ENCODE results near the gene LGALS8. TPM values are rescaled to one million over a fixed set of nuclear protein-coding genes. Genes with fewer than 3 reads are reported as not detected.

LGALS8 gene
- total RNA-seq, 1 experiment from 2014 or later = 47.9 TPM

- POLR2A ChIA-PET (ENCODE audit: unreplicated experiment) = interaction anchor here (0.5 kb wide), 1 partner anchor 28 kb away, joined by 13 read pairs; no protein-coding TSS in a partner anchor
- no peak overlapping the region for H3K4me3 ChIP-seq (ENCODE audit: low read length)
- CTCF ChIA-PET = no interaction called here
- no peaks in the 10 kb centered on the region for H3F3A ChIP-seq (ENCODE audit: low read length, unreplicated experiment)
- no peaks in the 10 kb centered on the region for H3K27me3 ChIP-seq (ENCODE audit: low read length)
- DNase-seq = no peak
- no peak for ATAC-seq
- no peaks in the 10 kb centered on the region for H3K9me2 ChIP-seq (replicated peaks; ENCODE audit: low read length)
- TF ChIP-seq CTCF (conservative IDR thresholded peaks at IDR 0.05; ENCODE audit: low read depth, low read length) (no peak), EZH2phosphoT487 (IDR thresholded peaks at IDR 0.05; ENCODE audit: borderline replicate concordance, low read length) (no peak), EZH2 (IDR thresholded peaks at IDR 0.05; ENCODE audit: low read length, unreplicated experiment) (no peak)
- peaks cover 7% of the 10 kb centered on the region; the same call in 1 of the 2 replicates for H3K36me3 ChIP-seq (ENCODE audit: low read depth, low read length)
- no peak overlapping the region for H3K9ac ChIP-seq (ENCODE audit: low read length)
- peaks cover 18% of the 10 kb centered on the region for H3K4me1 ChIP-seq (ENCODE audit: insufficient read depth, low read length)
- peaks cover 6% of the 10 kb centered on the region; the same call in 1 of the 2 replicates for H3K79me2 ChIP-seq (ENCODE audit: low read length)
- H4K20me1 ChIP-seq (ENCODE audit: low read length) = no peaks in the 10 kb centered on the region
- no peak overlapping the region for H2AFZ ChIP-seq (ENCODE audit: low read length)
- no peaks in the 10 kb centered on the region for H3K9me3 ChIP-seq (ENCODE audit: low read length)
- H3K27ac ChIP-seq (ENCODE audit: low read length) = no peak overlapping the region
- intact Hi-C loops (cut with micrococcal nuclease) = loop anchor here (5.0 kb wide), 2 partner anchors 38 to 248 kb away; partner anchors contain the start of gene ERO1B
- no TSS peak for BruUV-seq (replicated peaks)
- H3K4me2 ChIP-seq (ENCODE audit: low read length) = no peak overlapping the region
These were observed 6.5 kb downstream of the LGALS8 start for GRCh38 chr1:236530286-236530685.

- Histone ChIP-seq H3K27me3 (ENCODE audit: low read length) (no peaks in the 10 kb centered on the region), H3K9me3 (ENCODE audit: low read length) (no peaks in the 10 kb centered on the region), H3K36me3 (ENCODE audit: low read depth, low read length) (peaks cover 6% of the 10 kb centered on the region; the same call in 1 of the 2 replicates), H3K4me3 (ENCODE audit: low read length) (no peak overlapping the region), H3K79me2 (ENCODE audit: low read length) (0 out of 2 replicates have a peak, but pooled peaks cover 3% of the 10 kb centered on the region), H3K9me2 (replicated peaks; ENCODE audit: low read length) (no peaks in the 10 kb centered on the region), H2AFZ (ENCODE audit: low read length) (no peak overlapping the region), H3F3A (ENCODE audit: low read length, unreplicated experiment) (no peaks in the 10 kb centered on the region), H4K20me1 (ENCODE audit: low read length) (no peaks in the 10 kb centered on the region), H3K9ac (ENCODE audit: low read length) (no peak overlapping the region), H3K4me1 (ENCODE audit: insufficient read depth, low read length) (peaks cover 18% of the 10 kb centered on the region), H3K4me2 (ENCODE audit: low read length) (no peak overlapping the region), H3K27ac (ENCODE audit: low read length) (no peak overlapping the region)
- POLR2A ChIA-PET (ENCODE audit: unreplicated experiment) = no interaction called here
- CTCF ChIA-PET = no interaction called here
- ATAC-seq = no peak
- no peak for DNase-seq
- TF ChIP-seq CTCF (conservative IDR thresholded peaks at IDR 0.05; ENCODE audit: low read depth, low read length) (no peak), EZH2phosphoT487 (IDR thresholded peaks at IDR 0.05; ENCODE audit: borderline replicate concordance, low read length) (no peak)
- no TSS peak for BruUV-seq (replicated peaks)
- intact Hi-C loops (cut with micrococcal nuclease) = loop anchor here (1.0 to 5.0 kb wide), 3 partner anchors 39 to 422 kb away; partner anchors contain the start of gene ERO1B
These were observed 7.2 kb downstream of the LGALS8 start for GRCh38 chr1:236530959-236531358.

- Histone ChIP-seq H3K9me3 (ENCODE audit: low read length) (no peaks in the 10 kb centered on the region), H3F3A (ENCODE audit: low read length, unreplicated experiment) (no peaks in the 10 kb centered on the region), H3K4me1 (ENCODE audit: insufficient read depth, low read length) (peaks cover 18% of the 10 kb centered on the region), H3K27me3 (ENCODE audit: low read length) (no peaks in the 10 kb centered on the region), H2AFZ (ENCODE audit: low read length) (no peak overlapping the region), H3K4me3 (ENCODE audit: low read length) (no peak overlapping the region), H3K79me2 (ENCODE audit: low read length) (0 out of 2 replicates have a peak, but pooled peaks cover 3% of the 10 kb centered on the region), H3K4me2 (ENCODE audit: low read length) (no peak overlapping the region), H3K27ac (ENCODE audit: low read length) (no peak overlapping the region), H3K9ac (ENCODE audit: low read length) (no peak overlapping the region), H3K36me3 (ENCODE audit: low read depth, low read length) (no peaks in the 10 kb centered on the region; the same call in 1 of the 2 replicates), H4K20me1 (ENCODE audit: low read length) (no peaks in the 10 kb centered on the region), H3K9me2 (replicated peaks; ENCODE audit: low read length) (no peaks in the 10 kb centered on the region)
- intact Hi-C loops (cut with micrococcal nuclease) = loop anchor here (5.0 kb wide), 2 partner anchors 41 to 251 kb away; partner anchors contain the start of gene ERO1B
- DNase-seq = no peak
- BruUV-seq (replicated peaks) = no TSS peak
- no peak for ATAC-seq
- ChIA-PET CTCF (no interaction called here), POLR2A (ENCODE audit: unreplicated experiment) (no interaction called here)
- TF ChIP-seq CTCF (conservative IDR thresholded peaks at IDR 0.05; ENCODE audit: low read depth, low read length) (no peak), EZH2 (IDR thresholded peaks at IDR 0.05; ENCODE audit: low read length, unreplicated experiment) (no peak), EZH2phosphoT487 (IDR thresholded peaks at IDR 0.05; ENCODE audit: borderline replicate concordance, low read length) (no peak)
These were observed 9.1 kb downstream of the LGALS8 start for GRCh38 chr1:236532850-236533249.
